Mucosa of stomach (tissue), 1 donor: ENCODE results near the gene ACTG1.

Experiments used
- H3K27me3 ChIP-seq: one replicate; pipeline ENCODE4 v1.7.0; 2013; ENCODE audit warnings: mild to moderate bottlenecking, low read length; ENCODE audit not compliant: control insufficient read depth, insufficient read depth
- H3K36me3 ChIP-seq: one replicate; pipeline ENCODE4 v1.7.0; 2013; ENCODE audit warnings: low read length; ENCODE audit not compliant: control insufficient read depth, insufficient read depth
- H3K4me1 ChIP-seq: one replicate; pipeline ENCODE4 v1.7.0; 2013; ENCODE audit warnings: mild to moderate bottlenecking, low read length; ENCODE audit not compliant: control insufficient read depth, insufficient read depth
- H3K4me3 ChIP-seq: one replicate; pipeline ENCODE4 v1.7.0; 2013; ENCODE audit warnings: low read length
- H3K9ac ChIP-seq: one replicate; pipeline ENCODE4 v1.7.0; 2013; ENCODE audit warnings: mild to moderate bottlenecking, low read length, moderate library complexity
- H3K9me3 ChIP-seq: one replicate; pipeline ENCODE4 v1.7.0; 2013; ENCODE audit warnings: mild to moderate bottlenecking, low read length, moderate library complexity; ENCODE audit not compliant: control insufficient read depth
- donor health status: Pancreatic carcinoma.

Gene ACTG1

DNA sequence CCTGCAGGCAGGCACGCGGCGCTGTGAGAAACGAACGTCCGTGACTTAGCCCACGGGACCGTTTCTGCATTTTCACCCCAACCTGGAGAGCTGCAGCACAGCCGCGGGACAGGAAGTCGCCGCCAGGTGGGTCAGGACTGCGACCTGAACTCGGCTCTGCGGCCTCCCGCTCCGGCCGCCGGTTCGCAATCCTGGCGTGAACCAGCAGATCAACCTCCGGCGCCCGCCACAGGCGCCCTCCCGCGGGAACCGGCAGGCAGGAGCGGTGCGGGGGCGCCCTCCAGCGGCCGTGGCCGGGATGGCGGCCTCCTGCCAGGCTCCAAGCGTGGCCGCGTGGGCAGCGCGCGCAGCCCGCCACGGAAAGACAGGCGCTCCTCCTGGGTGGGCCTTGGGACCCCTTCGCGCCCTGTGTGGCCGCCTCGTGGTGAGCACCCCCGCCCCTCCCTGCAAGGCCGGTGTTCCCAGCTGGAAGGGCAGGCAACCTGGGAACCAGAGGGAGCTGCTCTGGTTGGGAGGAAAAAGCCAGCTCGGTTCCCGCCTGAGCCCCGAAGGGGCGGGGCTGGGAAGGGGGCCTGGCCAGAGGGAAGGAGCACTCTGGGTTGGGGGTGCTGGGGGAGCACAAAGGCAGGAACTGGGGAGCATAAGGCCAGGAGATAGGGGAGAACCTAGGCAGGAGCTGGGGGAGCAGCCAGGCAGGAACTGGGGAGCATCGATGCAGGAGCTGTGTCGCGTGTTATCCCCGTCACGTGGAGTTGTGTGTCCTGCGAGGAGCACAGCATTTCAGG, 28.2 kb downstream of the ACTG1 start:
- Histone ChIP-seq H3K4me1 (peaks cover 22% of the 10 kb centered on the region), H3K4me3 (no peak overlapping the region), H3K36me3 (no peaks in the 10 kb centered on the region), H3K27me3 (peaks cover 27% of the 10 kb centered on the region), H3K9ac (no peak overlapping the region), H3K9me3 (no peaks in the 10 kb centered on the region)

DNA sequence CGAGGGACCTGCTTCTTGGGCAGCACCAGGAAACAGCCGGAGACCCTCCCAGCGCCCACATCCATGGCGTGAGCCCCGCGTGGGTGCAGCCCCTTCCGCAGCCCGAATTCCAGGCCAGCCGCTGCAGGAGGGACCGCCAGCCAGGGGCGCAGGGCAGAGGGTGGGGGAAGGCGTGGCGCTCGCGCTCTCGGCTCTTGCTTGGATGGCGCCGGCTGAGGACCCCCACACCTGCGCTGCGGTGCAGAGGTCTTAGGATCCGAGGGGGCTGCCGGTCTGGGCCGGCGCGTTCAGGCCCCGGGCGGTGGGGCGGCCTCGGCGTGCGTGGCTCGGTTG, 28.8 kb downstream of the ACTG1 start:
- H3K4me1 ChIP-seq: peaks cover 22% of the 10 kb centered on the region
- peaks cover 27% of the 10 kb centered on the region for H3K27me3 ChIP-seq
- H3K9ac ChIP-seq: no peak overlapping the region
- no peak overlapping the region for H3K4me3 ChIP-seq
- no peaks in the 10 kb centered on the region for H3K9me3 ChIP-seq
- H3K36me3 ChIP-seq: no peaks in the 10 kb centered on the region

DNA sequence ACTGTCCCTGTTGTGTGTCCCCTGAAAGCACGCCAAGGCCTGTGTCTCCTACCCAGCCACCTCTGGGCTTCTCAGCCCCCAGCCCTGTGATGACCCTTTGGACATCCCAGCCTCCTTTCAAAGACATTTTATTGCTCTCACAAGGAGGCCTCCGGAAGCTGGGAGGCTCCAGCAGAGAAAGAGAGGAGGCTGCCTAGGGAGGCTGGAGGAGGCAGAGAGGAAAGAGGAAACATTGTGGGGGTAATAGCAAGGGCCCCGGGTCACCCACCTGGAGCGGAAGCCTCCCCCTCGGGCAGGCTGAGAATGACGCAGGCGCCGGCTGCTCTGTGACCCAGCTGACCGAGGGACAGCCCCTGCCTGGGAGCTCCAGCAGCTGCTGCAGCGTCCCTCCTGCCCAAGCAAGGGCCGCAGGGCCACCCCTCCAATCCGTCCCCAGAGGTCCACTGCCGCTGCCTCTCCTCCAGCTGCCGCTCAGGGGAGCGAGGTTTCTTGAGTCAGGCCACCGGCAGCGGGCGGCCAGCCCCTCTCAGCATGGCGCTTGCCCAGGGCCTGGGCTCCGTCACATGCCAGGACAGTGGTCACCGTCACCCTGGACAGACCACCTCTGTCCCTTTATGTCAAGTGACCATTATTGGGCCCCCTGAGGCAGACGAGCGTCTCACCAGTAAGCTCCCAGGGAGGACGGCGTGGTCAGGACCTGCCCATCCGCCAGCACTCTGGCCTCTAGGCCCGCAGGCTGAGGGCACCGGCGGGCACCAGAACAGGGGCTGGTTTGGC, 29.3 kb downstream of the ACTG1 start:
- H3K9ac ChIP-seq: no peak overlapping the region
- H3K4me3 ChIP-seq: no peak overlapping the region
- H3K36me3 ChIP-seq: no peaks in the 10 kb centered on the region
- peaks cover 27% of the 10 kb centered on the region for H3K27me3 ChIP-seq
- peaks cover 18% of the 10 kb centered on the region for H3K4me1 ChIP-seq
- H3K9me3 ChIP-seq: no peaks in the 10 kb centered on the region

DNA sequence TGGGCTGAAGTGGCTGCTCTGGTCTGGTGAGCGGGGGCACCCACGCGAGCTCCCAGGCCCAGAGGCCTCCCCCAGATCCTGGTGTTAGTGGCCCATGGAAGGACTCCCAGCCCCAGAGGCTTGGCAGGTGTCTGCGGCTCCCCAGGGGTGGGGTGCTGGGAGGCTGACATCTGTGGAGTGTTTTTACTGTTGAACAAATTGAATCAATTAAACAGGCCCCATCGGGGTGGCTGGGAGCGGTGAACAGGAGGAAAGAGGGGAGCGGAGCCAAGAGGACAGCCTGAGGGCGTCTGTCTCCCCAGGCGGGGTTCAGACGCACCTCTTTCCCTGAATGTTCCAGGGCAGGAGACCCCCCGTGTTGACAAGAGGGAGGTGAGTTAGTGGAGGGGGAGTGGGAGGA, 29.9 kb downstream of the ACTG1 start:
- peaks cover 18% of the 10 kb centered on the region for H3K4me1 ChIP-seq
- H3K36me3 ChIP-seq: no peaks in the 10 kb centered on the region
- no peaks in the 10 kb centered on the region for H3K9me3 ChIP-seq
- no peak overlapping the region for H3K9ac ChIP-seq
- no peak overlapping the region for H3K4me3 ChIP-seq
- peaks cover 27% of the 10 kb centered on the region for H3K27me3 ChIP-seq

DNA sequence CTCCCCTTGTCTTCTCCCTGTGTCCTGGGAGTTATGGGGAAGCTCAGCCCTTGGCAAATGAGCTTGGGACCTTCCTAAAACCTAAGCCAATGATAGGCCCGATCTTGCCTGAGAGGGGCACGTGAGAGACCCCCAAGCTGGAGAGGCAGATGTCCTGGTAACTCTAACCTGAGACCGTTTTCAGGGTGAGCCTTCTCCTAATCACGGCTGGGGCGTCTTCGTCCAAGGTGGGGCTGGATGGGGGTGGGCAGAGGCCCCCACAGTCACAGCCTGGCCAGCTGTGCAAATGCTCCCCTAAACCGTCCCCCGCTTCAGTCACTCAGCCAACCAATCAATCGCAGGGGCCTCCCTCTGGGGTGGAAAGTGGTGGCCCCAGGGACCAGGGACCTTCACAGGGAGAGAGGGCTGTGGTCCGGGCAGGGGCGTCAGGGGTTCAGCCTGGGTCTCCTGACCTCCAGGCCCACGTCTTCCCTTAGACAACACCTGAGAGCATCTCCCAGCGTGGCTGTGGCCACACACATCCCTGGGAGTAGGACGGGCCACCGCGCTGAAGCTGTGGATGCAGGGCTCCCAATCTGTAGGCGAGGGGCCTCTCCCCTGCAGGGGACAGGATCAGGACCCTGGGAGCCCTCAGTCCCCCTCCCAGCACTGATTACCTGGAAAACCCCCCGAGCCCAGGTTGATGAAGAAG, 30.6 kb downstream of the ACTG1 start:
- Histone ChIP-seq H3K27me3 (peaks cover 27% of the 10 kb centered on the region), H3K9me3 (no peaks in the 10 kb centered on the region), H3K9ac (no peak overlapping the region), H3K36me3 (no peaks in the 10 kb centered on the region), H3K4me1 (peaks cover 18% of the 10 kb centered on the region), H3K4me3 (no peak overlapping the region)

DNA sequence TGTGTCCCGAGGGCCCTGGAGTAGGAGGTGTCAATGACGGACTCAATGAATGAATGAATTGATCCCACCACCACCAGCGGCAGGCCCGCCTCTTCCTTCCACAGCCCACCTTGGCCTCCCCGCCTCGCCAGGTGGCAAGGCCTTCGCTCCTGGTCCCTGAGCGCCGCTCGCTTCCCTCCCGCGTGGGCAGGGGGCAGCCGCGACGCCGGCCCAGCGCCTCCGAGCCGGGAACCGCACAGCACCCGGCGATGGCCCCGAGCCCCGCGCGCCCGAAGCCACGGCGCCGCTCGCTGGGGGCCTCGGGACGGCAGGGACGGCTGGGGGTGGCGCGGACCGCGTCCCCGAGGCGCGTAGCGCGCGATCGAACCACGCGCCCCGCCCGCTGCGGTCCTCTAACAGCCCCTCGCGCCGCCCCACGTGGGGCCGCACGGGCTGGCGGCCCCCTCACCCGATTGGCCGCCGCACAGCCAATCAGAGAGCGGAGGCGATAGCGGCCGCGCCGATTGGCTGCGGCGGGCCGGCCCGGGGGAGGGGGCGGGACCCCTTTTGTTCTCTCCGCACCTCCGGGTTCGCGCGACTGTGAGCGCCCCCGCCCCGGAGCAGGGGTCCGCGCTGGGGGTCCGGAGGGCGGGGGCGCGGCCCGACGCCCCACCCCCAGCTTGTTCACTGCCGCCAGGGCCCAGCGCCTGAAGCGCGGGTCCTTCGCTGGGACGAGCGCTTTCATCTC, 31.4 kb downstream of the ACTG1 start:
- H3K9ac ChIP-seq: no peak overlapping the region
- no peaks in the 10 kb centered on the region for H3K36me3 ChIP-seq
- H3K27me3 ChIP-seq: peaks cover 27% of the 10 kb centered on the region
- no peaks in the 10 kb centered on the region for H3K9me3 ChIP-seq
- H3K4me3 ChIP-seq: no peak overlapping the region
- peaks cover 18% of the 10 kb centered on the region for H3K4me1 ChIP-seq

DNA sequence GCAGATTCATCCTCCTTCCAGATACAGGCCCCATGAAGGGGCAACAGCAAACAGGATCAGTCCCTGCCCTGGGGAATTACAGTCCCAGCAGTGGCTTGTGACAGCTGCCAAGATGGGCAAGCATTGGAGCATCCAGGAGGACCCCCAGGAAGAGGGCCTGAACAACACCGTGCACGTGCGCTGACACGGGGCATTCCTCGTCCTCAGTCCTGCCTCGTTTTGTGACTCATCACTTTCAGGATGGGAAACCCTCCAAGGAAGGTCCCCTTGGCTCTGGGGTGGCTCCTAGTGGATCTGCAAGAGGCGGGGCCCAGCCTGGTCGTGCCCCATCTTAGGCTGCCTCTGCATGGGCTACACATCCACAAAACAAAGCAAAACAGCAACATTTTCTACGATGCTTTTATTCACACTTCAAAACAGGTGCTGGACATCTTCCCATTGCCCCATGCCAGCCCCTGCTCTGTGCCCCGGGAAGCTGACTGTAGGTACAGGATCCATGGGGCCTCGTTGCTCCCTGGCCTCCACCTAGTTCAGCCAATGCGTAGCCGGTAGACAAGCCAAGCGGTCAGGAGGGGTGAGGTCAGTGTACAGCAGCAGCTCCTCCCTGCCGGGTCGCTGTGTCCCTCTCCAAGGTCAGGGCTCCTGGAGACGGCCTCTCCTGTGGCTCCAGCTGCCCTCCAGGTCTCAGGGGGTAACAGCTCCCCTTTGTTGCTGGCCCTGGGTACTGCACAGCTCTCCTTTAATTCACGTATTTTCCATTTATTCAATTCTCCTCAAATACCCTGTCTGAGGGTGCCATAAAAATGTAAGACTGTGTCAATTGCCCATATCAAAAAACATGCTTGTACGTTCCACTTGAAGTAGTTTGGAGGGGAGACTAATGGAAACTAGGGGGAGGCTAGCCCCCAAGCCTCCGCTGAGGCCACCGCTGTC, 32.2 kb downstream of the ACTG1 start:
- H3K4me3 ChIP-seq: no peak overlapping the region
- H3K9ac ChIP-seq: no peak overlapping the region

DNA sequence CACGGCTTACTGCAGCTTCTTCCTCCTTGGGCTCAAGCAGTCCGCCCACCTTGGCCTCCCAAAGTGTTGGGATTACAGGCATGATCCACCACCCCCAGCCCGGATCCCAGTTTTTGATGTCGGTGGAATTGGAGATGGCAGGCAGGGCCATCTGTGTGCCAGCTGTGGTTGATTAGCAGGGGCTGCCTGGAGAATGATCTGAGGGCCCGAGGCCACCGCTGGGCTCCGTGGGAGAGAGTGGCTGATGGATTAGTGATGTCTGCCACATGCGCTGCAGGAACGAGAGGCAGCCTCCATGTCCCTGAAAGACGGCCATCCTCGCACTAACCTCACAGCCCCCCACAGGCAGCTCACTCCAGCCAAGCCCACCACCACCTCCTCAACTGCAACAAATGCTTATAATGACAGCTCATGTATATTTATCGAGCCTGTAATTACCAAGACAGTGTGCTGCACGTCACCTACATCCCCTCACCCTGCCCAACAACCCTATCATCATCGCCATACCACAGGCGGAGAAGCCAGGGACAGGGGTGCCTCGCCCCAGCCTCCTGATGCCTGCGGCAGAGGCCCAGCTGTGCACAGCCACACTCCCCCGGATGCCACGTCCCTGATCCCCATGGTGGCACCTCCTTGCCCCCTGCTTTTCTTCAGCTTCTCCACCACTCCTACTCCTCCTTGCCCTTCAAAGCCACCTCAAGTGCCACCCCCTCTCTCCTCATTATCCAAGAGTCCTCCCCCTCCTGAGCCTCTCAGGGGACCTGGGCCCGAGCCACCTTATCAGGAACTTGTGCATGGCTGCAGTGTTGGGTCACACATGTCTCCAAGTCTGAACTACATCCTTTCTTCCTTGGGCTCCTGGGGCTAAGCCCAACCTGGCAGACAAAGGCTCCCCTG, 33.2 kb downstream of the ACTG1 start:
- H3K4me1 ChIP-seq: peaks cover 16% of the 10 kb centered on the region
- no peaks in the 10 kb centered on the region for H3K9me3 ChIP-seq
- no peak overlapping the region for H3K4me3 ChIP-seq
- no peak overlapping the region for H3K9ac ChIP-seq
- H3K36me3 ChIP-seq: no peaks in the 10 kb centered on the region
- peaks cover 22% of the 10 kb centered on the region for H3K27me3 ChIP-seq

More for the DNA sequence above, 32.2 kb downstream of the ACTG1 start:
- peaks cover 27% of the 10 kb centered on the region for H3K27me3 ChIP-seq
- no peaks in the 10 kb centered on the region for H3K36me3 ChIP-seq
- no peaks in the 10 kb centered on the region for H3K9me3 ChIP-seq
- H3K4me1 ChIP-seq: peaks cover 18% of the 10 kb centered on the region

DNA sequence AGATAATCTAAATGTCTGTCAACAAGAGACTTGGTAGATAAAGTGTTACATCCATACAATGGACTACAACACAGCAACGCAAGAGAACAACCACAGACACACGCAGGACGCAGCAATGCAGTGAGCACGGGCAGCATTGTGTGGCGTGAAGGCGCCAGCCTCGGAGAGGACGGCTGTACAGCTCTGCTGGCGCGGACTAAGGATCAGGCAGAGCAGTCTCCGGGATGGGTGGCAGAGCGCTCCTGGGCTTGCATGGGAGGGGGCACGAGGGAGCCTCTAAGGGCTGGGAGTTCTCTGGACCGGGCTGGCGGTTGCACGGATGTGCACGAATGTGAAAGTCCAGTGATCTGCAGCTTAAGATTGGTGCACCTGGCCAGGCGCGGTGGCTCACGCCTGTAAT, 34.5 kb downstream of the ACTG1 start:
- Histone ChIP-seq H3K4me1 (peaks cover 6% of the 10 kb centered on the region), H3K36me3 (no peaks in the 10 kb centered on the region), H3K9me3 (no peaks in the 10 kb centered on the region), H3K4me3 (no peak overlapping the region), H3K27me3 (peaks cover 22% of the 10 kb centered on the region), H3K9ac (no peak overlapping the region)

DNA sequence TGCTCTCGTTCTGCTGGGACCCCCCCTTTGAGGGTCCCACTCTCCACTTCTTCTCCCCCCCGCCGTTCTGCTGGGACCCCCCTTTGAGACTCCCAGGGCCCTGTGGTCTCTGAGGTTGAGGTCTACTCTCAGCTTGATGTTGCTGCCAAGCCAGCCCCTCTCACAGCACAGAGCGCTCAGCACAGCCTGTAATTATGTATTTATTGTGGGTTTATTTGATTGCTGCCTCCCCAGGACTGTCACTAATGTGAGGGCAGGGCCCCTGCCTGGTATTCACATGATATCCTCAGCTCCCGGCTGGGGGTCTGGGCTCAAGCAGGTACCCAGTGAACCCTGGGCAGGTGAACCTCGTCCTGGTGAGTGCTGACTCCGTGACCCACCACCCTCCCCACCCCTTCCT, 35.4 kb downstream of the ACTG1 start:
- H3K36me3 ChIP-seq: no peaks in the 10 kb centered on the region
- H3K9me3 ChIP-seq: no peaks in the 10 kb centered on the region
- peaks cover 6% of the 10 kb centered on the region for H3K4me1 ChIP-seq
- H3K27me3 ChIP-seq: peaks cover 19% of the 10 kb centered on the region
- H3K4me3 ChIP-seq: no peak overlapping the region
- H3K9ac ChIP-seq: no peak overlapping the region
